T-helper 2 cell treated with Interferon-gamma antibody and Interleukin-4, amounts not matched to agents 5 μg/mL and 100 μg/mL, for 36 hours (primary cell): ENCODE measurements around the gene CUEDC2.
A peak's percentile ranks its signal among the peaks of the same experiment; 100 is the strongest.

Experiments
- DNase-seq: peaks from one replicate; pipeline ENCODE4 v3.0.0; 2021; ENCODE audit warnings: low spot score
- H3K27ac Mint-ChIP-seq: one replicate; pipeline ENCODE4 v1.8.0; 2021; ENCODE audit warnings: mild to moderate bottlenecking, mixed read lengths
- H3K27me3 Mint-ChIP-seq: one replicate; pipeline ENCODE4 v1.8.0; 2021; ENCODE audit warnings: low read depth, mixed read lengths
- H3K36me3 Mint-ChIP-seq: one replicate; pipeline ENCODE4 v1.8.0; 2021; ENCODE audit warnings: low read depth, mixed read lengths
- H3K4me1 Mint-ChIP-seq: one replicate; pipeline ENCODE4 v1.8.0; 2021; ENCODE audit warnings: low read depth, mixed read lengths
- H3K4me3 Mint-ChIP-seq: one replicate; pipeline ENCODE4 v1.8.0; 2022; ENCODE audit warnings: mild to moderate bottlenecking, moderate library complexity, mixed read lengths
- H3K9me3 Mint-ChIP-seq: one replicate; pipeline ENCODE4 v1.8.0; 2021; ENCODE audit warnings: mixed read lengths

CUEDC2 gene

GRCh38 chr10:102424916-102425315 is 7.5 kb downstream of the CUEDC2 start:
- H3K27me3 Mint-ChIP-seq, result peaks cover 3% of the 10 kb centered on the region
- no peaks in the 10 kb centered on the region for H3K9me3 Mint-ChIP-seq
- H3K4me3 Mint-ChIP-seq, result no peak overlapping the region
- H3K4me1 Mint-ChIP-seq, result peaks cover 18% of the 10 kb centered on the region
- no peak for DNase-seq
- H3K36me3 Mint-ChIP-seq, result peaks cover 8% of the 10 kb centered on the region
- no peak overlapping the region for H3K27ac Mint-ChIP-seq

GRCh38 chr10:102424145-102424544 is 8.2 kb downstream of the CUEDC2 start:
- Mint-ChIP-seq H3K4me1 (peaks cover 21% of the 10 kb centered on the region), H3K9me3 (no peaks in the 10 kb centered on the region)

GRCh38 chr10:102423372-102423968 is 8.9 kb downstream of the CUEDC2 start:
- H3K36me3 Mint-ChIP-seq, result peaks cover 8% of the 10 kb centered on the region
- peak overlapping the region; percentile 14 for H3K4me3 Mint-ChIP-seq
- no peak for DNase-seq
- H3K4me1 Mint-ChIP-seq, result peaks cover 23% of the 10 kb centered on the region
- H3K27ac Mint-ChIP-seq, result no peak overlapping the region
- H3K27me3 Mint-ChIP-seq, result peaks cover 9% of the 10 kb centered on the region
- no peaks in the 10 kb centered on the region for H3K9me3 Mint-ChIP-seq

More at GRCh38 chr10:102424145-102424544, 8.2 kb downstream of the CUEDC2 start:
- H3K36me3 Mint-ChIP-seq, result peaks cover 8% of the 10 kb centered on the region
- no peak overlapping the region for H3K27ac Mint-ChIP-seq
- DNase-seq, result no peak
- H3K27me3 Mint-ChIP-seq, result peaks cover 4% of the 10 kb centered on the region
- H3K4me3 Mint-ChIP-seq, result no peak overlapping the region

GRCh38 chr10:102422545-102423129 is 9.7 kb downstream of the CUEDC2 start:
- H3K36me3 Mint-ChIP-seq, result peaks cover 8% of the 10 kb centered on the region
- H3K4me1 Mint-ChIP-seq, result peaks cover 23% of the 10 kb centered on the region
- peaks cover 17% of the 10 kb centered on the region for H3K27me3 Mint-ChIP-seq
- H3K4me3 Mint-ChIP-seq, result peak overlapping the region; percentile 99
- peak overlapping the region; percentile 69 for H3K27ac Mint-ChIP-seq
- peak; percentile 64 for DNase-seq
- no peaks in the 10 kb centered on the region for H3K9me3 Mint-ChIP-seq

- H3K9me3 Mint-ChIP-seq, result no peaks in the 10 kb centered on the region
- peak; percentile 41 for DNase-seq
- peaks cover 23% of the 10 kb centered on the region for H3K4me1 Mint-ChIP-seq
- H3K4me3 Mint-ChIP-seq, result peak overlapping the region; percentile 99
- H3K27ac Mint-ChIP-seq, result peak overlapping the region; percentile 75
- H3K36me3 Mint-ChIP-seq, result peaks cover 8% of the 10 kb centered on the region
- peaks cover 22% of the 10 kb centered on the region for H3K27me3 Mint-ChIP-seq
Observed at GRCh38 chr10:102421757-102422512, 10.4 kb downstream of the CUEDC2 start.

- Mint-ChIP-seq H3K36me3 (peaks cover 8% of the 10 kb centered on the region), H3K27me3 (peaks cover 22% of the 10 kb centered on the region), H3K27ac (peak overlapping the region; percentile 75), H3K9me3 (no peaks in the 10 kb centered on the region), H3K4me1 (peaks cover 22% of the 10 kb centered on the region), H3K4me3 (peak overlapping the region; percentile 99)
- DNase-seq, result no peak
Observed at GRCh38 chr10:102421507-102421756, 10.9 kb downstream of the CUEDC2 start.

GRCh38 chr10:102420714-102421506 is 11.5 kb downstream of the CUEDC2 start, which contains the start of gene FBXL15:
Gene FBXL15, plus strand, starts transcription at chr10:102420836. Its CDS starts 294 bp downstream, at chr10:102421130.
- no peaks in the 10 kb centered on the region for H3K9me3 Mint-ChIP-seq
- H3K27ac Mint-ChIP-seq, result peak within 1 kb of the TSS; percentile 97
- H3K4me3 Mint-ChIP-seq, result peak within 1 kb of the TSS; percentile 99
- peaks cover 8% of the 10 kb centered on the region for H3K36me3 Mint-ChIP-seq
- H3K4me1 Mint-ChIP-seq, result peaks cover 20% of the 10 kb centered on the region
- DNase-seq, result peak; percentile 97
- peaks cover 25% of the 10 kb centered on the region for H3K27me3 Mint-ChIP-seq

GRCh38 chr10:102420181-102420713 is 12.1 kb downstream of the CUEDC2 start:
- H3K4me1 Mint-ChIP-seq, result peaks cover 16% of the 10 kb centered on the region
- H3K4me3 Mint-ChIP-seq, result peak overlapping the region; percentile 99
- peaks cover 26% of the 10 kb centered on the region for H3K27me3 Mint-ChIP-seq
- H3K9me3 Mint-ChIP-seq, result no peaks in the 10 kb centered on the region
- H3K36me3 Mint-ChIP-seq, result peaks cover 8% of the 10 kb centered on the region
- H3K27ac Mint-ChIP-seq, result peak overlapping the region; percentile 97
- DNase-seq, result no peak

- peak; percentile 80 for DNase-seq
Observed at GRCh38 chr10:102419269-102420180, 12.8 kb downstream of the CUEDC2 start.

GRCh38 chr10:102418622-102419268 is 13.6 kb downstream of the CUEDC2 start, which contains the start of gene PSD:
Gene PSD, minus strand, starts transcription at chr10:102418785. Its CDS starts 1,747 bp downstream, at chr10:102417038.
- Mint-ChIP-seq H3K4me3 (peak within 1 kb of the TSS; percentile 99), H3K4me1 (peaks cover 16% of the 10 kb centered on the region), H3K27me3 (peaks cover 26% of the 10 kb centered on the region), H3K36me3 (peaks cover 5% of the 10 kb centered on the region), H3K9me3 (no peaks in the 10 kb centered on the region), H3K27ac (no peak within 1 kb of the TSS)
- DNase-seq, result no peak

More at GRCh38 chr10:102419269-102420180, 12.8 kb downstream of the CUEDC2 start:
- no peaks in the 10 kb centered on the region for H3K9me3 Mint-ChIP-seq
- H3K4me3 Mint-ChIP-seq, result peak overlapping the region; percentile 99
- peaks cover 26% of the 10 kb centered on the region for H3K27me3 Mint-ChIP-seq
- H3K36me3 Mint-ChIP-seq, result peaks cover 7% of the 10 kb centered on the region
- peaks cover 16% of the 10 kb centered on the region for H3K4me1 Mint-ChIP-seq
- peak overlapping the region; percentile 26 for H3K27ac Mint-ChIP-seq

GRCh38 chr10:102416695-102417094 is 15.7 kb downstream of the CUEDC2 start:
- Mint-ChIP-seq H3K4me3 (no peak overlapping the region), H3K4me1 (peaks cover 18% of the 10 kb centered on the region), H3K9me3 (no peaks in the 10 kb centered on the region), H3K27ac (no peak overlapping the region), H3K36me3 (no peaks in the 10 kb centered on the region), H3K27me3 (peaks cover 31% of the 10 kb centered on the region)
- no peak for DNase-seq

- Mint-ChIP-seq H3K4me1 (peaks cover 20% of the 10 kb centered on the region), H3K4me3 (no peak overlapping the region), H3K27me3 (peaks cover 35% of the 10 kb centered on the region), H3K36me3 (no peaks in the 10 kb centered on the region), H3K9me3 (no peaks in the 10 kb centered on the region), H3K27ac (no peak overlapping the region)
- no peak for DNase-seq
Observed at GRCh38 chr10:102416283-102416682, 16.1 kb downstream of the CUEDC2 start.
